AG10803 (cell line): ENCODE data around the gene MFSD1.
"Not testable (repeated sequence)": the region's sequence is repeated elsewhere in the genome, so short reads cannot be mapped to it uniquely, and the experiment has no call there.

Source experiments
- DNase-seq: peaks from one replicate; pipeline ENCODE4 v3.0.0; 2010; ENCODE audit warnings: low read depth
- H3K4me3 ChIP-seq: 2 replicates; pipeline ENCODE4 v1.5.1; 2011; ENCODE audit warnings: mild to moderate bottlenecking, low read length, control low read depth
- CTCF ChIP-seq: conservative IDR thresholded peaks from 2 replicates; pipeline ENCODE4 v1.5.1; 2011; ENCODE audit warnings: mild to moderate bottlenecking, low read length, control low read depth, inconsistent platforms

The MFSD1 gene

DNA sequence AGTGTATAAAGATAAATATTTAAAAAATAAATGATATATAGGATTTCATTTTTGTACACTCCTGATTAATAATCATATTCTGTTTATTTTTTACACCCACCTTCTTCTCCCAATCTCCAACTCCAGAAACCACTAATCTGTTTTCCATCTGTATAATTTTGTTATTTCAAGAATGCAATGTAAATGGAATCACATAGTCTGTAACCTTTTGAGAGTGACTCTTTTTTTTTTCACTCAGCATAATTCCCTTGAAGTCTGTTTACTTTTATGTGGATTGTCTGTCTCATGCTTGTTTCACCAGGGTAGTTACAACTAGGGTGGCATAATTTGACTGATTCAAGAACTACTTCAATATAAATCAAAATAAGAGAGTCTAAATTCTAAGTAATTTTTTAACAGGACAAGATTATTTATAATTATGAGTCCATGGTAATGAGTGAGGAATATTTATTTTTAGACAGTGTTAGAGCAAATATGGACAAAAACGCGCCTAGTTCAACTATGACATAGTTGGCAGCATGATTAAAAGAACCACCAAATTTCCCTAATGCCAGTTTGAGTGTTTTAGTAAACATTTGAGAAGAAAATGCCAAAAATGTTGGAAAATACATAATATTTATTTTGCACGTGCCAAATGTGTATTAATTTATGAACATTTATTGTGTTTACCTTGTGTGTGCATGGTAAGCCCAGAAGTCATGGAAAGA lies 19.4 kb upstream of the MFSD1 start:
- DNase-seq, result no peak
- H3K4me3 ChIP-seq, result no peak overlapping the region
- TF ChIP-seq CTCF, result no peak

GRCh38 chr3:158783051-158783450 lies 18.8 kb upstream of the MFSD1 start:
- DNase-seq, result no peak
- no peak for TF ChIP-seq CTCF
- no peak overlapping the region for H3K4me3 ChIP-seq

DNA sequence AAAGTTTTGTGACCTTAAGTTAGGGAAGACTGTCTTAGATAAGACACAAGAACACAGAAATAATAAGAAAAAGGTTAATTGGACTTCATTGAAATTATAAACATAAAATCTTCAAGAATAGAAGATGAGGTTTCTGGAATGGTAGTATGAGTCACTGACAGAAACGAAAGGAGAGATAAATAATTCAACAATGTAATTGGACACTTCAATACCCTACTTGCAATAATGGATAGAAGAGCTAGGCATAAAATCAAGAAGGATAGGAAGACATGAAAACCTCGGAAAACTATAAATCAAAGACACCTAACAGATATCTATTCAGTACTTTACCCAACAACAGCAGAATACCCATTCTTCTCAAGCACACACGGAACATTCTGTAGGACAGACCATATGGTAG lies 15.9 kb upstream of the MFSD1 start:
- TF ChIP-seq CTCF, result no peak
- DNase-seq, result no peak
- H3K4me3 ChIP-seq, result no peak overlapping the region

DNA sequence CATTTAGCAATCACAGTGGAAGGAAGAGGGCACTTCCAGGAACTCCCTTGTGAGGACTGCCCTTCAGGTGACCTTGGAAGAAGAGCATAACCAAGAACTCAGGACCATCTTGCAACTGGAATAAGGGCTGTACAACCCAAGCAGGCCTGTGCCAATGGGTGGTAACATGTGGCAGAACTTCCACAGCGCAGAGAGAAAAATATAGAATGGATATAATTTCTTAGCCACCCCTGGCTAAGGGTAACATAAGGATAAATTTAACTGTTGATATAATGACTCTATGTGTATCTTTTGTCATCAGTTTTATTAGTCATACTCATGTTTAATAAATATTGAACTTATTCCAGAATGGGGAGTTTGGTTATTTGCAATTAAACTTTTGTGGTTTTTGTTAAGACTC lies 13.4 kb upstream of the MFSD1 start:
- TF ChIP-seq CTCF, result no peak
- H3K4me3 ChIP-seq, result no peak overlapping the region
- DNase-seq, result no peak

GRCh38 chr3:158789592-158789991 lies 12.3 kb upstream of the MFSD1 start:
- TF ChIP-seq CTCF, result peak; percentile 69
- DNase-seq, result peak; percentile 64
- no peak overlapping the region for H3K4me3 ChIP-seq

DNA sequence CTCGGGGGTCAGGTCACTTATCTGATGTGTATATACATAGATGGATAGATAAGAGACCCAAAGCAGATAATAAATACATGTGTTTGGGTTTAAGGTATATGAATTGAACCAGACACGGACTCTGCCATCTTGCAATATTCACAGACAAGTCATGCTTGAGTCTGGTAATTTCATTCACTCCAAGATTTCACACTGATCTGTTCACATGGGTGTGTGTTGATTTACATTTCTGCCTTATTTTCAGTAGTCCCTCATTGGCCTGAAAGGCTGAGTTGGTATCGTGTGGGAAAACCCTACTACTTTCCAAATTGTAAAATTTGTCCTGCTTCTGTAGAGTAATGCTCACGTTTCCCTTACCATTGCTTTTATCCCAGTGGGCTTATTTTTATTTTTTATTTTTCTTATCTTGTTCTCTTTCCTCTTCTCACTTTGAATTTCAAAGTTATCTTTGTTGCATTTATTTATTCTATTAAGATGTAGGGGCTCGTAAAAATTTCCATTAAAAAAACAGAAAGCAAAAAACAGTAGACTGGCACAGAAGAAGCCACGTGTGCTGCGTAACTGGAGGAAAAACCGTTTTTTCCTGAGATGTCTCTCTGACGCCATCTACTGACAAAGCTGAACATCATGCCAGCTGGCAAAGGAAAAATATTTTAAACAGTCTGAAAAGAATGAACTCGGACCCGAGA lies 10.8 kb upstream of the MFSD1 start:
- peak; percentile 77 for DNase-seq
- peak overlapping the region; percentile 1; the same call in 1 of the 2 replicates for H3K4me3 ChIP-seq
- peak; percentile 86 for TF ChIP-seq CTCF

- not testable (repeated sequence) for DNase-seq, H3K4me3 ChIP-seq
Measured at GRCh38 chr3:158791590-158791920, 10.3 kb upstream of the MFSD1 start.
